ENCODE results near the gene ADIPOR2.
"Not testable (repeated sequence)": the region's sequence is repeated elsewhere in the genome, so short reads cannot be mapped to it uniquely, and the experiment has no call there.

Gene ADIPOR2

GRCh38 chr12:1666215-1666614, 24.7 kb upstream of the ADIPOR2 start:
- no peak for DNase-seq

GRCh38 chr12:1666685-1667162, 24.1 kb upstream of the ADIPOR2 start:
- DNase-seq: no peak

- DNase-seq: no peak
Measured at GRCh38 chr12:1668833-1669543, 21.9 kb upstream of the ADIPOR2 start.

GRCh38 chr12:1670358-1671268, 20.3 kb upstream of the ADIPOR2 start:
- DNase-seq: no peak

GRCh38 chr12:1676043-1676442, 14.8 kb upstream of the ADIPOR2 start:
- DNase-seq: no peak

- no peak for DNase-seq
Measured at GRCh38 chr12:1680804-1681492, 9.9 kb upstream of the ADIPOR2 start.

GRCh38 chr12:1681493-1681807, 9.4 kb upstream of the ADIPOR2 start:
- DNase-seq: no peak

GRCh38 chr12:1688086-1688710, 2.7 kb upstream of the ADIPOR2 start:
- DNase-seq: no peak

GRCh38 chr12:1691123-1692007, 495 bp downstream of the ADIPOR2 start:
- peak; percentile 41 for DNase-seq

- DNase-seq: no peak
Measured at GRCh38 chr12:1692226-1692625, 1.4 kb downstream of the ADIPOR2 start.

- DNase-seq: no peak
Measured at GRCh38 chr12:1692895-1693610, 2.2 kb downstream of the ADIPOR2 start.

- not testable (repeated sequence) for DNase-seq
Measured at GRCh38 chr12:1695097-1695496, 4.2 kb downstream of the ADIPOR2 start.

GRCh38 chr12:1695886-1696670, 5.2 kb downstream of the ADIPOR2 start:
- DNase-seq: no peak

- no peak for DNase-seq
Measured at GRCh38 chr12:1696800-1697199, 5.9 kb downstream of the ADIPOR2 start.

- DNase-seq: no peak
Measured at GRCh38 chr12:1697271-1697670, 6.4 kb downstream of the ADIPOR2 start.

GRCh38 chr12:1698720-1699119, 7.8 kb downstream of the ADIPOR2 start:
- no peak for DNase-seq

GRCh38 chr12:1702713-1703112, 11.8 kb downstream of the ADIPOR2 start:
- no peak for DNase-seq

- no peak for DNase-seq
Measured at GRCh38 chr12:1703771-1704722, 13.2 kb downstream of the ADIPOR2 start.

All from activated CD4-positive, alpha-beta T cell treated with anti-CD3 and anti-CD28 coated beads for 48 hours (primary cell).